NCI-H510A treated with DMSO at 0.1 percent for 48 hours (cell line): ENCODE measurements around the gene REEP3.
"Not testable (repeated sequence)": the region's sequence is repeated elsewhere in the genome, so short reads cannot be mapped to it uniquely, and the experiment has no call there.

ENCODE experiments used
- DNase-seq: peaks from one replicate; lab custom pipeline; 2025; lab: John Stamatoyannopoulos, UW

Gene REEP3

DNA sequence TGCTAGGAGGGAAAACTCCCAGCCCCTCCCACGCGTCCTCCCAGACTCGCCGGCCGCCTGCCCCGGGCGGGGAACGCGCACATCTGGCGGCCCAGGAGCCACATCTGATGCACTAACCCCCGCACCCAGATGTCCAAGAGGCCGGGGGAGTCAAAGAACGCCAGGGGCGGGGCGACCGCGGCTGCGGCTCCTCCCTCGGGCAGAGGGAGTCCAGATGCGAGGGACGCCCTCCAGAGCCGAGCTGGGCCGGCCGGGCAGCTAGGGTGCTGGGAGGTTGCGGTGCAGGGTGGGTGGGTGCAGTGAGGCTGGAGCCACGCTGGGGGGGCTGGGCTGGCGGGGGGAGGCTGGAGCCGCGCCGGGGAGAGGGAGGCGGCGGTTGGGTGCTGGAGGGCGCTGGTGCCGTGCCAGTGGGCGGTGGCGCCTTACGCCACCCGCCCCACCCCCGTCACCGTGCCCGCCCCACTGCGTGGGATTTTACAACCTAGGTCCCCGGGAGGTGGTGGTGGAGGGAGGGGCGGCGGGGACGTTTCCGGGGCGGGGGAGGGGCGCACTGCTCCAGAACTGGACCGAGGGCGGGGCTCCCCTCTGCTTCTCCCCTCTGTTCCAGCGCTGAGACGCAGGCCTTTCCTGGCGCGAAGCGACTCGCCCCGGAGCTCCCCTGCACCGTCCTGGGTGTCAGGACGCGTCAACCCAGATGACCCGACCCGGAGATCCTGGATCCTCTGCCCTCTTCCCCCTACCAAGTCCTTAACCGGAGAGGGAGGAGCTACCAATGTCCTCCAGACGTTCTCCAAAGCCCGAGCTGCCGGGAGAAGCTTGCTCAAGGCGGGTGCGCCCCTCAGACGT lies 109.1 kb downstream of the REEP3 start:
- peak; percentile 77 for DNase-seq

- DNase-seq, result no peak
Measured at GRCh38 chr10:63630931-63631680, 109.9 kb downstream of the REEP3 start.

- no peak for DNase-seq
Measured at GRCh38 chr10:63631991-63632390, 110.8 kb downstream of the REEP3 start.

DNA sequence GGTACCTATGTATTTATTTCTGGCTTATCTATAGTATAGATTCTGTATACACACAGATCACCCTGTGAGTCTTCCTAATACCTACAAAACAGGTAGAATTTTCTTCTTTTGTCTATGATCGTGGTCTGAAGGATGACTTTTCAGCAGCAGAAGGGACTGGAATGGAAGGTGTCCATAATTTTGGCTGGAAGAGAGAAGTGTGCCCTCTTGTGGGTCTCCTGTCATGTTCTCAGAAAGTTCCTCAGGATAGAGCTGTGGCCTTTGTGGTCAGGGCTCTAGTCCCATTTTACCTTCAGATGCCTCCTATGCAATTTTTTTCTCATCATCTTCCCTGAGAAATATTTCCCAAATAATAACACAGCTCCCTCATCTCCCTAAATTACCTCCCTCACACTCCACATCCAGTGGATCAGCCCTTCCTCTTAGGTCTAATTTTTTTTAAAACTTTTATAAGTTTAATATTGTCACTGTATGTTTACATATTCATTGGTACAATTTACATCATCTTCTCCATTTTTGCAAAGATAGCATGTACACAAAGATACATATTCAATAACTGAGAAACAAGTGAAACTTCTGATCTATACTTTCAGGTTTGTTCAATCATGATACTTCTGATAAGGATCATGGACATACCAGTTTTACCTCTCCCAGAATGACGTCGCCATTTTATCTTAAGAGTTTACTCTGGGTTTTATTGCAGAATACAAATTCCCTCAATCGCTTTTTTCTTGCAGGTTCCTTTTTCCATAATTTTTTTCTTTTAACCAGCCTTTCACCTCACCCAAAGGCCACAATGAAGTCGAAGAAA lies 112.7 kb downstream of the REEP3 start:
- peak; percentile 11 for DNase-seq

- no peak for DNase-seq
Measured at GRCh38 chr10:63634488-63635065, 113.4 kb downstream of the REEP3 start.

GRCh38 chr10:63636812-63637211 lies 115.6 kb downstream of the REEP3 start:
- no peak for DNase-seq

- DNase-seq, result no peak
Measured at GRCh38 chr10:63637901-63638327, 116.7 kb downstream of the REEP3 start.

DNA sequence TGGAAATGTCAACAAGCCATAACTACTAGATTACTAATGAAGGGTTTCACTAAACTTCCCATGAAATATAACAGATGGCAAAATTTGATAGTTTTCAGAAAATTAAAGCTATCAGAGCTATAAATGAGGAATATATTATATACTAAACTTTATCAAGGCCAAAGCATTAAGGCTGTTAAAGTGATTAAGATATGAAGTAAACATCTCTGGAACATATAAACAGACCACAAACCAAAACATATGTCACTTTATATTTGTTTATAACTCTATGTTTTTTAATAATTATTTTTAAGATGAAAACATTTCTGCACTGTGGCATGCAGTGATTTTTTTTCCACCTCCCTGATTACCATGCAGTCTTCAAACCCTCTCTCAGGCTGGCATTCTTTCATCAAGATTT lies 120.2 kb downstream of the REEP3 start:
- DNase-seq, result no peak

GRCh38 chr10:63641799-63642198 lies 120.6 kb downstream of the REEP3 start:
- DNase-seq, result no peak

DNA sequence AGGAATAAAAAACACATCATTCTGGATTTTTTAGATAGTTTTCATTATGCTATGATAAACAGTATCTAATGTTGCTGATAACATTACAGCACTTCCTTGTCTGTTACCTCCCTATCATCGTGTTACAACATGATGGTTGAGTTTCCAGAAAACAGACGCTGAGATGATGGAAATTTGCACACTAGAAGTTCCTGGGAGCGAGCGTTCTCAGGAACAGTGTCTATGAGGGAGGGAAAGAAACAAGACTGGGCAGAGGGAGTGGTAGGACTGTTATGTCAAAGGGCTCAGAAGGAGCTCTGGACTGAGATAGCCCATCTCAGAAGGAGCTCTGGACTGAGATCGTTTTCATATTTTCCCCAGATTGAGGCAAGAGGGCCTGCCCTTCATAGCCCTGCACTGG lies 121.6 kb downstream of the REEP3 start:
- no peak for DNase-seq

DNA sequence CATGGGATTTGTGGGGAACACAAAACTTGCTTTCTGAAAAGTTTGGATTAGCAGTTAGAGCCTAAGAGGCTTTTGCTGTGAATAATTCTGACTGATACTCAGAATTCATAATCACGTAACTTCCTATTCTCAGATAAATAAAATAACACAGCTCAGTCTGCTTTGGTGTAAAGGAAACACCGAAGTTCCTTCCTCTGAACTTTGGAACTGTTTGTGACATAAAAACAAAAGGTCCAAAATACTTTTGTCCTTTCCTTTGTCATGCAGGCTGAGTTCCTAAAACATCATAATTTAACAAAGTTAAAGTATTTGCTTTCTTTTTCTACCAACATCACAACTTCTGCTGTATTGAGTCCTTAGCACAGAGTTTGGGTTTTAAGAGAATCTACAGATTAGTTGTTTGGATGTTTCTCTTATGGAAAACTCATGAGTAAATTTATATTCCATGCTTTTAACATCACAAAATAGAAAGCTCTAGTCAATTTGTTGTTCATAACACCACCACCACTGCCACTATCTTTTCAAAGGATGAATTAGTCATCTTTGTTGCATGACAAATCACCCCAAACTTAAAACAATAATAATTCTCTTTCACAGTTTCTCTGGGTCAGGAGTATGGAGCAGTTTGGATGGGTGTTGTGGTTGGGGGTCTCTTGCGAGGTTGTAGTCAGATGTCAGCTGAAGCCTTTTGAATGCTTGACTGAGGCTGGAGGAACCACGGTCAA lies 123.4 kb downstream of the REEP3 start:
- no peak for DNase-seq

DNA sequence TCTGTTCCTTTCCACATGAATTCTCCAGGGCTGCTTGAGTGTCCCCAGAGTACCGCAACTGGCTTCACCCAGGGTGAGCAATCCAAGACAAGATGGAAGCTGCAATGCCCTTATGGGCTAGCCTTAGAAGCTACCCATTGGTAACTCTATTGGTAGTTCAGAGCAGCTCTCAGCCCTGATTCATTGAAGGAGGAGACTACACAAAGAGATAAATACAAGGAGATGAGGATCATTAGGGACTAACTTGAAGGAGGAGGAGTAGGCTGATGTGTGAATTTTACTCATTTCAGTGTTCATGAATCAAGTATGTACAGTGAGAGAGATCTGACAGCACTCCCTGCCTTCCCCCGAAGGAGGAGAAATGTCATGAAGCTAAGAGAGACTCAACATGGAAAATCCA lies 124.0 kb downstream of the REEP3 start:
- no peak for DNase-seq

DNA sequence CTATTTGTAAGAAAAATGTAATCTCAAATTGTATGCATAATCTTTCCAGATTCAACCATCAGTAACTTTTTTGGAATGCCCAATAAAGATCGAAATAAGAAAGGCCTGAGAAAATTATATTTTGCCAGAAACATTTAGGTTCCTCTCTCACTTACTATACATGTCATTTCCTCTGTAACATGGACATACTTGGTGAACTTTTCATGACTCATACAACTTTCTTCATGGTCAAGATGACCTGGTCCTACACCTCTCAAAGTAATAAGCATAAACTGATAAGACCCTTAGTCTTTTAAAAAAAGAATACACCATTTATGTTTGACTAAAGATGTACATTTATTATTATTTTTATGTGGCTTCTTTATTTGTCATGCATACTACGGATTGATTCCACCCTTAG lies 125.3 kb downstream of the REEP3 start:
- DNase-seq, result no peak

GRCh38 chr10:63651864-63652263 lies 130.7 kb downstream of the REEP3 start:
- DNase-seq, result no peak

GRCh38 chr10:63653747-63654146 lies 132.5 kb downstream of the REEP3 start:
- no peak for DNase-seq

GRCh38 chr10:63657761-63658160 lies 136.6 kb downstream of the REEP3 start:
- DNase-seq, result no peak

GRCh38 chr10:63660941-63661340 lies 139.7 kb downstream of the REEP3 start:
- DNase-seq, result not testable (repeated sequence)

GRCh38 chr10:63661347-63661746 lies 140.1 kb downstream of the REEP3 start:
- DNase-seq, result no peak

- peak; percentile 39 for DNase-seq
Measured at GRCh38 chr10:63664341-63664885, 143.2 kb downstream of the REEP3 start.

GRCh38 chr10:63665006-63665580 lies 143.9 kb downstream of the REEP3 start:
- peak; percentile 60 for DNase-seq

GRCh38 chr10:63665670-63666134 lies 144.5 kb downstream of the REEP3 start:
- DNase-seq, result no peak
